GM12891 (cell line): Measurements from ENCODE around the gene GOLT1A.
A peak's percentile ranks its signal among the peaks of the same experiment; 100 is the strongest.

Source experiments
- DNase-seq: peaks from one replicate; pipeline ENCODE4 v3.0.0; 2011; ENCODE audit warnings: low spot score; ENCODE audit not compliant: insufficient read length
- FAIRE-seq: peaks from 2 replicates; lab custom pipeline; 2011; peaks lifted over from hg19 to GRCh38; lab: Jason Lieb, UNC
- PAX5 ChIP-seq: IDR thresholded peaks from 2 replicates; pipeline ENCODE4 v1.6.1; 2011; ENCODE audit warnings: low read length, moderate library complexity, mild to moderate bottlenecking; ENCODE audit not compliant: insufficient read depth, severe bottlenecking
- POLR2A ChIP-seq: IDR thresholded peaks from 2 replicates; pipeline ENCODE4 v1.6.1; 2011; ENCODE audit warnings: low read depth, low read length, control low read depth
- POLR2AphosphoS5 ChIP-seq: IDR thresholded peaks from 2 replicates; pipeline ENCODE4 v1.6.1; 2011; ENCODE audit warnings: low read depth, low read length, control low read depth
- POU2F2 ChIP-seq: IDR thresholded peaks from 2 replicates; pipeline ENCODE4 v1.6.1; 2011; ENCODE audit warnings: low read depth, mild to moderate bottlenecking, control low read depth, low read length, moderate library complexity
- SPI1 ChIP-seq: IDR thresholded peaks from 2 replicates; pipeline ENCODE4 v1.6.1; 2011; ENCODE audit warnings: low read depth, low read length, control low read depth
- TAF1 ChIP-seq: IDR thresholded peaks from 2 replicates; pipeline ENCODE4 v1.6.1; 2011; ENCODE audit warnings: low read depth, low read length, control low read depth

The GOLT1A gene

DNA sequence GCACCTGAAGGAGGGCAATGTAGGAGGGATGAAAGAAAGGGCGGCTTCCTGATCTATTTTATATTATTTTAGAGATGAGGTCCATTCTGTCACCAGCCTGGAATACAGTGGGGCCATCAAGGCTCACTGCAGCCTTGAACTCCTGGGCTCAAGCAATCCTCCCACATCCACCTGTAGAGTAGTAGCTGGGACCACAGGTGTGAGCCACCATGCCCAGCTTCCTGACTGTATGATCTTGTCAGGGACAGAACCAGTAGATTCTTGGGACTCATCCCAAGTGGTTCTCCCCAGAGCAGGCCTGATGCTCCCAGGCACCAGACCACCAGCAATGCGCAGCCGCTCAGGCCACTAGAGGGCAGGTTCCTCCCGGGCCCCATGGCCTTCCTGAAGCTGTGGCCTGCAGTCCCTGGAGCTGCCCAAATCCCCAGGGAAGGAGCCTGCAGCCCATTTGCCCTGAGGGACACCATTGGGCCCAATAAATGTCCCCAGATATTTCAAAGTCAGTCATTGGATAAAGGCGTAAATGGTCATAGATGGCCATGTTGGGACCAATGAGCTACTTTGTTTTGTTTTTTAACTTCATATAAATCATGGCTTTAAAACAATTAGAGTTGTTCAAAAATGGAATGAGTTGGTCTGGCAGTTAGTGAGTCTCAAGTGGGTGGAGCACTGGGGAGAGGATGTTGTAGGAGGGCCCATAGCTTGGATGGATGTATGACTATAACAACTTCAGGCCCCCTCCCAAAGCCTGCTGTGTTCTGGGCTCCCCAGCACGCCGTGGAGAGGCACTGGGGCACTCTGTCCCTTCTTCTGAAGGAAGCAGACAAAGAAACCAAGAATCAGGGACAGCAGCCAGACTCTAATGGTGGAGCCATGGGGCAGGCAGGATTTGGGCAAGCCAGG is 44.7 kb upstream of the GOLT1A start:
- no peak for TF ChIP-seq POLR2A
- TF ChIP-seq PAX5, result no peak
- no peak for TF ChIP-seq TAF1
- TF ChIP-seq POU2F2, result no peak
- TF ChIP-seq POLR2AphosphoS5, result no peak
- no peak for TF ChIP-seq SPI1
- DNase-seq (peak; percentile 69), FAIRE-seq (no peak)

DNA sequence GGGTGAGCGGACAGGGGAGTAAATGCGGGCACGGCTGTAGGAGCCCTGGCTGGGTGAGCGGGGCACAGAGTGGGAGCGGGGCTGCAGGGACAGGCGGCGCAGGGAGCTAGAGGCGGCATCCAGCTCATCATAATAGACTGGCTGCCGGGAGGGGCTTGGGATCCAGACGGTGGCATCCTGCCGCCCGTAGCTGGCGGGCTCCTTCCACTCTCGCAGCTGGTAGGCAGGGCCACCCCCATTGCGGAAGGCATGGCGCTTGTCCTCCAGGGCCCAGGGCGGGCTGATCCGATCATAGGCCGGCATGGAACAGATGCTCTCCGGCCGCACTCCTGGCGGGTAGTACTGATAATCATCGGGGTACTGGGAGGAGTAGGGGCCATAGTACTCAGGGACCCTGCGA is 43.7 kb upstream of the GOLT1A start:
- no peak for TF ChIP-seq PAX5
- FAIRE-seq (no peak), DNase-seq (no peak)

DNA sequence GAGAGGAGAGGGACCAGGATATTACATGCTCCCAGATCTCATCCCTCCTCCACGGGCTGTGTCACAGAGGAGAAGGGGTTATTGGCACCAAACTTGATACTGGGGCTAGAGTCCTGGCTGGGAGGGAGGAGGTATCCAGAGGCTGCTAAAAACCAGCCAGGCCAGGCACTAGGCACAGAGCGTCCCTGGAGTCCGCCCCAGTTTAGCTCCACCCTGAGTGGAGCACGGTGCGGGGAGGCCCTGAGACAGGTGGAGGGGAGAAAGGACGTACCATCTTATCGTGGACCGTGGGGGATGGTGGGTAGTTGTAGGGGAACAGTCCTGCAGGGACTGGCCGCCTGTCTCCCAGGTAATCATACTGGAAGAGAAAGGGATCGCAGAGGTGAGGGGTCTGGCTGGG is 42.7 kb upstream of the GOLT1A start:
- no peak for DNase-seq
- FAIRE-seq, result no peak
- no peak for TF ChIP-seq POU2F2
- TF ChIP-seq PAX5, result no peak
- TF ChIP-seq SPI1, result no peak
- no peak for TF ChIP-seq POLR2A
- TF ChIP-seq POLR2AphosphoS5, result no peak
- no peak for TF ChIP-seq TAF1

DNA sequence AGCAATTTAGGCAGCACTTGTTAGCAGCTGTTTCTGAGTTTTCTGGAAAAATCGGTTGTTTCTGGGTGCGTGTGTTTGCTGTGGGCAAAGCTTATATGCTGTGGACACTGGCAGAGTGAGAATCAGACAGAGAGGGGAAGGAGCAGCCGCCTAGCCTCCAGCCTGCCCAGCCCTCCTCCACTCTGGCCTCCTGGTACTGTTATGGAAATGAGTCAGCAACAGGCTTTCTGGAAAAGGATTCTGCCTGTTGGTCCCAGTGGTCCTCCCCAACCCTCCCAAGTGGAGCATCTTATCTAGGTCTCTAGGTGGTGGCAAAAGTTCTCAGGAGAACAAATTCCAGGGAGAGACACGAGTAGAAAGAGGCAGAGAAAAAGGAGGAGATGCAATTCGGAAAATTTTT is 42.2 kb upstream of the GOLT1A start:
- DNase-seq (no peak), FAIRE-seq (no peak)
- no peak for TF ChIP-seq SPI1
- no peak for TF ChIP-seq PAX5
- TF ChIP-seq TAF1, result no peak
- no peak for TF ChIP-seq POU2F2
- no peak for TF ChIP-seq POLR2AphosphoS5
- TF ChIP-seq POLR2A, result no peak

DNA sequence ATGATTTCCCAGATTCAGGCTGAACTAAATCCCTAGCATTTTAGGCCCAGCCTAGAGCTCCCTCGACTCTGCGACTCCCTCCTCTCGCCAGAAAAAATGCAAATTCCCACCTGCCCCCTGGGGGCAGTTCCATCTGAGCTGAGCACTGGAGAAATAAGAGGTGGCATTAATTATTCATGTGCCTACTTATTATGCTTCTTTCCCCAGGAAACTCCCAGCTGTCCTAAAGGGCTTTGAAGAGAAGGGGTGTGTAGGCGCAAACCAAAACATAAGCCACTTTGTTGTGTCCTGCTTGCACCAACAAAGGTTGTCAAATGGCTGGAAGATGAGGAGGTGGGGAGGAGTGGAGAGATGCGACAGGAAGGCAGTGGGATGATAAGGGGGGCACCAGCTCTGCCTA is 41.4 kb upstream of the GOLT1A start:
- FAIRE-seq (no peak), DNase-seq (no peak)
- TF ChIP-seq POU2F2, result no peak
- TF ChIP-seq POLR2AphosphoS5, result no peak
- no peak for TF ChIP-seq TAF1
- no peak for TF ChIP-seq POLR2A
- TF ChIP-seq PAX5, result no peak
- no peak for TF ChIP-seq SPI1

DNA sequence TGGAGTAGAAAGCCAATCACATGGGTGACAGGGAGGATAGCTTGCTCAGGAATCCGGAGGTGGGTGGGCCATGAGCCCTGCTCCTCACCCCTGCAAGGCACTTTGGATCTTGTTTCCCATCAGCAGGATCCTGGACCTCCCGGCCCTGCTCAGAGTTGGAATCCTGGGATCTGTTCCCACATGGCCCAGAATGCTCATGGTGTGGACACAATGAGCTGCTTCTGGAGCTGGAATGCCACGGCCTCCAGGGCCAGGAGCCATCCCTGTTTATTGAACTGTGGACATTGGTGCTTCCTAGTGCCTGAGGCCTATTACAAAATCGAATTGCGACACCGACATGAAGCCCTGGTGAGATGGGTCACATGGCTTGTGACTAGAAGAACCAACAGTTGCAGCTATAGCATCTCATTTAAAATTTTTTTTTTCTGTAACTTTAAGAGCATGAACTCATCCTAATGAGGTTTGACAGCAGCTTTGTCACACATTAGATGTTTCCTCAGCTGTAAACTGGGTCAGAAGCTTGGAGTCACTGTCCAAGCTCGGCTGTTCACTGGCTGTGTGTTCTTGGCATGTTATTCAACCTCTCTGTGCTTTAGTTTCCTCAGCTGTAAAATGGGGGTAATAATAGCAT is 40.4 kb upstream of the GOLT1A start:
- TF ChIP-seq POLR2AphosphoS5 (no peak), POU2F2 (no peak), PAX5 (no peak), TAF1 (no peak), SPI1 (no peak), POLR2A (no peak)
- DNase-seq (no peak), FAIRE-seq (no peak)

DNA sequence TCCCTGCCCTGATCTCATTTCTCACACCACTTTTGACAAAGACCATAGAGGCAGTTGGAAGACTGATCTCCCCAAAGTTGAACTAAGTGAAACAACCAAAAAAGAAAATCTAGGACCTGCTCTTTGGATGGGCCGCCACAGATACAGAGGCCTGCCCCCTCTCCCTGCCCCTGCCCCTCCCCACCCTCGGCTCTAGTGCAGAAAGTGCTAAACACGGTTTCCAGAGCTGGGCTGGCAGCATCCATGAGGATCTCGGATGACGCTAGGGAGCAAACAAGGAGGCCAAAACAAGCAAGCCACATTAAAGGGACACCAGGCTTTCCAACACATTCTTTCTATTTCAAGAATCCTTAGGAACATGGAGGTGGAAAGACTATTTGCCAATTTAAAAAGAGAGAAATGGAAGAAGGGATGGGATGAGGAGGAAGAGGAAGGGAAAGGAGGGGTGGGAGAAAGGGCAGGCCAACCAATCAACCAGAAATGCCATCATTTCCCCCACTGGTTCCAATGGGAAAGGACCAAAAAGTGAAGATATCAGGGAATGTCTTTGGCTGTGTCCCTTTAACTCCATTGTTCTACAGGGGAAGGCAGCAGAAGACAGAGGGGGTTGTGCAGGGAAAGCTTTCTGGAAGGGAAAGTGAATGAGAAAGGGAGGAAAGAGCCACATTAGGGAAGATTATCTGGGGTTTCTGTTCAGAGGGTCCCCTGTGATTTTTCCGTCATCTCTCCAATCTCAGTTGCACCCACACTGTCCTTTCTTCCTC is 38.3 kb upstream of the GOLT1A start:
- FAIRE-seq, result no peak
- TF ChIP-seq SPI1 (no peak), TAF1 (no peak), POLR2AphosphoS5 (no peak), POU2F2 (no peak), POLR2A (no peak), PAX5 (no peak)
- DNase-seq, result no peak

DNA sequence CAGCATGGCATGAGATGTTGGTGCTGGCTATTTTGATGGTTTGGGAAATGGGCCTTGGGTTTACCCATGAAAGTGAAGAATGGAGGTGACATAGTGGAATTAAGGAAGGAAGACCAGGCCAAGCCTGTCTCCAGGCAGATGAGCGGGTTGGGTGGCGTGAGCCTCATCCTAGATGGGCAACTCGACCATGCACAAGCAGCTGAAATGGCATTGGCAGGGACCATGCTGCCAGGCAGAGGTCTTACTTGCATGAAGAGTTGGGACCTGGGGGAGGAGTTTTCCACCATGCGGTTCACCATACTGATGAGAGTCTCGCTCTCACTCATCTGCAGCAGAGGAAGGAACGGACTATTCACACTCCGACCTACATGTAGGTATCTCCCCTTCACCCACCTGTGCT is 37.5 kb upstream of the GOLT1A start:
- no peak for DNase-seq
- TF ChIP-seq SPI1 (no peak), TAF1 (no peak), POU2F2 (no peak), POLR2AphosphoS5 (no peak), PAX5 (no peak), POLR2A (no peak)
- FAIRE-seq, result no peak

DNA sequence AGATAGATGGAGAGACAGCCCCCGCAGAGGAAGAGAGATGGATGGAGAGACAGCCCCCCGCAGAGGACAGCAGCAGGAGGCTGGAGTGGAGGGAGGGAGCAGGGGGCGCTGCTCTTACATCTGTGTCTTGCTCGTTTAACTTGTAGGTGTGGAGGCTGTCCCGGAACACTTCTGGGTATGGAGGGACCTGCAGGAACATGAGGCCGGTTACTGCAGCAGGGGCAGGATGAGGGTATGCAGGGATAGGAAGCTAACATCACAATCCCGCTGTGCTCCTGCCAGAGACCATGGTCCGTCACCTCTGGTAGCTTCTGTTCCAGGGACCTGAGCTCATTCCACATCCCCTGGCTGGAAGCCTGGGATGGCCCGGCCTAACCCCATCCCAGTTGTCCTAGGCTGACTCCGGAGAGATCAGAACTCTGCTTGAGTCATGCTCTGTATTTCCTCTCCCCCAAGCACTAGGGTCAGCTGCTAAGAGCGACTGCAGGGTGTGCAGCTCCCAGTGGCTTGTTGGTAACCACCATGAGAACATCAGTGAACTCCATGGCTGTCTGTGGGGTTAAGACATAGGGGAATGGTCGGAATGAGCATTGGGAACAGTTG is 36.7 kb upstream of the GOLT1A start:
- FAIRE-seq, result no peak
- DNase-seq, result no peak
- TF ChIP-seq POU2F2 (no peak), TAF1 (no peak), POLR2AphosphoS5 (no peak), PAX5 (no peak), SPI1 (no peak), POLR2A (no peak)
